Vagina (tissue), 2 donors: ENCODE data around the gene NRXN2.

Source experiments
- POLR2A ChIP-seq, 2 donors: fragments of 450-650 bp; IDR thresholded peaks; one replicate each; pipeline ENCODE4 v1.6.1; 2017; ENCODE audit warnings: antibody characterized with exemption in 2 of 2, mild to moderate bottlenecking in 2 of 2, moderate library complexity in 2 of 2
- POLR2AphosphoS5 ChIP-seq, 2 donors: sonication (generic); formaldehyde crosslinking; IDR thresholded peaks; one replicate each; pipeline ENCODE4 v1.9.0; 2017; ENCODE audit warnings: antibody characterized with exemption in 2 of 2, mild to moderate bottlenecking in 2 of 2, low read depth in 1 of 2; ENCODE audit not compliant: insufficient read depth in 1 of 2
- TF ChIP-seq, protein P1 (sequence below), 3 experiments: fragments of 450-650 bp in 2 of 3; fragments of 200-600 bp in 1 of 3; sonication (generic) in 1 of 3; IDR thresholded peaks; one replicate each; pipeline ENCODE4 v1.5.1; 2017 to 2019; ENCODE audit warnings: antibody characterized with exemption in 3 of 3, mild to moderate bottlenecking in 2 of 3, moderate library complexity in 2 of 3

DNA sequence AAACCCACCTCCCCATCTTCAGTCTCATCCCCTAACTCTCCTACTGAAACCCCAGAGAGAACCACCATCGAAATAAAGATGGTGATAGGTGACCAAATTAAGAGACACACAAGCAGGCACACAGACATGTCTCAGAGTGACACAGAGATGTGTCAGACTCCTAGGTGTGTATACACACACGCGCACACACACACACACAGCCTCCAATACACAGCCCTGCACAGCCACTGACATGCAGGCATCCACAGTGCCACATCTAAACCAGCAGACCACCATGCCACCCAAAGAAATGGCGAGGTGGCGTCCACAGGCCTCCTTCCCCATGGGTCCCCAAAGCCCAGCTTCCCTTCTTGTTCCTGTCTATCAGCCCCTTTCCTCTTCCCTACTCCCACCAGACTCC, 27.4 kb downstream of the NRXN2 start:
- TF ChIP-seq, protein P1, sequence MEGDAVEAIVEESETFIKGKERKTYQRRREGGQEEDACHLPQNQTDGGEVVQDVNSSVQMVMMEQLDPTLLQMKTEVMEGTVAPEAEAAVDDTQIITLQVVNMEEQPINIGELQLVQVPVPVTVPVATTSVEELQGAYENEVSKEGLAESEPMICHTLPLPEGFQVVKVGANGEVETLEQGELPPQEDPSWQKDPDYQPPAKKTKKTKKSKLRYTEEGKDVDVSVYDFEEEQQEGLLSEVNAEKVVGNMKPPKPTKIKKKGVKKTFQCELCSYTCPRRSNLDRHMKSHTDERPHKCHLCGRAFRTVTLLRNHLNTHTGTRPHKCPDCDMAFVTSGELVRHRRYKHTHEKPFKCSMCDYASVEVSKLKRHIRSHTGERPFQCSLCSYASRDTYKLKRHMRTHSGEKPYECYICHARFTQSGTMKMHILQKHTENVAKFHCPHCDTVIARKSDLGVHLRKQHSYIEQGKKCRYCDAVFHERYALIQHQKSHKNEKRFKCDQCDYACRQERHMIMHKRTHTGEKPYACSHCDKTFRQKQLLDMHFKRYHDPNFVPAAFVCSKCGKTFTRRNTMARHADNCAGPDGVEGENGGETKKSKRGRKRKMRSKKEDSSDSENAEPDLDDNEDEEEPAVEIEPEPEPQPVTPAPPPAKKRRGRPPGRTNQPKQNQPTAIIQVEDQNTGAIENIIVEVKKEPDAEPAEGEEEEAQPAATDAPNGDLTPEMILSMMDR (IDR thresholded peaks at IDR 0.05), result no peak
- no peak for TF ChIP-seq POLR2AphosphoS5 (IDR thresholded peaks at IDR 0.05; ENCODE audit: insufficient read depth in 1 of 2, low read depth in 1 of 2)
- TF ChIP-seq POLR2A (IDR thresholded peaks at IDR 0.05), result no peak
